Right lobe of liver (tissue), 4 donors: Measurements from ENCODE around the gene SOAT1.

ENCODE experiments used
- POLR2A ChIP-seq: fragments of 450-650 bp; IDR thresholded peaks from one replicate; pipeline ENCODE4 v1.6.1; 2017; ENCODE audit warnings: antibody characterized with exemption, mild to moderate bottlenecking
- TF ChIP-seq, protein P1 (sequence below), 4 donors: fragments of 200-600 bp in 3 of 4; fragments of 450-650 bp in 1 of 4; IDR thresholded peaks; one replicate each; pipeline versions ENCODE4 v1.5.1 to v1.8.0; 2016 to 2022; ENCODE audit warnings: antibody characterized with exemption in 4 of 4, mild to moderate bottlenecking in 2 of 4
- donor health status: DM: no; HTN: no; CAD: no.
- donor health status: DM: no; HTN: no; CAD: no.
- donor health status: DM: no; HTN: yes; CAD: no.

DNA sequence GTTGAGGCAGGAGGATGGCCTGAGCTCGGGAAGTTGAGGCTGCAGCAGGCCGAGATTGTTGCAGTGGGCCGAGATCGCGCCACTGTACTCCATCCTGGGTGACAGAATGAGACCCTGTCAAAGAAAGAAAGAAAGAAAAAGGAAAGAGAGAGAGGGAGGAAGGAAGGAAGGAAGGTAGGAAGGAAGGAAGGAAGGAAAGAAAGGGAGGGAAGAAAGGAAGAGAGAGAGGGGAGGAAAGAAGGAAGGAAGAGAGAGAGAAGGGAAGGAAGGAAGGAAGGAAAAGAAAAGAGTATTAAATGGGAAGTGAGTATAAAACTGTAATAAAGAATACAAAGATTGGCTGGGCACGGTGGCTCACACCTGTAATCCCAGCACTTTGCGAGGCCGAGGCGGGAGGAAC, 45.7 kb upstream of the SOAT1 start:
- no peak for TF ChIP-seq POLR2A
- TF ChIP-seq, protein P1, sequence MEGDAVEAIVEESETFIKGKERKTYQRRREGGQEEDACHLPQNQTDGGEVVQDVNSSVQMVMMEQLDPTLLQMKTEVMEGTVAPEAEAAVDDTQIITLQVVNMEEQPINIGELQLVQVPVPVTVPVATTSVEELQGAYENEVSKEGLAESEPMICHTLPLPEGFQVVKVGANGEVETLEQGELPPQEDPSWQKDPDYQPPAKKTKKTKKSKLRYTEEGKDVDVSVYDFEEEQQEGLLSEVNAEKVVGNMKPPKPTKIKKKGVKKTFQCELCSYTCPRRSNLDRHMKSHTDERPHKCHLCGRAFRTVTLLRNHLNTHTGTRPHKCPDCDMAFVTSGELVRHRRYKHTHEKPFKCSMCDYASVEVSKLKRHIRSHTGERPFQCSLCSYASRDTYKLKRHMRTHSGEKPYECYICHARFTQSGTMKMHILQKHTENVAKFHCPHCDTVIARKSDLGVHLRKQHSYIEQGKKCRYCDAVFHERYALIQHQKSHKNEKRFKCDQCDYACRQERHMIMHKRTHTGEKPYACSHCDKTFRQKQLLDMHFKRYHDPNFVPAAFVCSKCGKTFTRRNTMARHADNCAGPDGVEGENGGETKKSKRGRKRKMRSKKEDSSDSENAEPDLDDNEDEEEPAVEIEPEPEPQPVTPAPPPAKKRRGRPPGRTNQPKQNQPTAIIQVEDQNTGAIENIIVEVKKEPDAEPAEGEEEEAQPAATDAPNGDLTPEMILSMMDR (IDR thresholded peaks at IDR 0.05) = no peak
